KMS-11 (cell line): ENCODE data around the gene TMEM125.

Experiments
- H2AFZ ChIP-seq: fragments of 200-600 bp; sonication (generic); 2 replicates; pipeline ENCODE4 v1.6.1; 2016; ENCODE audit warnings: antibody characterized with exemption, mixed run types, low read depth
- H3K27ac ChIP-seq: fragments of 200-600 bp; sonication (generic); 2 replicates; pipeline ENCODE4 v1.6.1; 2016; ENCODE audit warnings: mild to moderate bottlenecking, mixed run types
- H3K27me3 ChIP-seq: fragments of 200-600 bp; sonication (generic); 2 replicates; pipeline ENCODE4 v1.6.1; 2017; ENCODE audit warnings: mild to moderate bottlenecking, low read depth, mixed run types, moderate library complexity; ENCODE audit not compliant: insufficient read depth
- H3K36me3 ChIP-seq: fragments of 200-600 bp; sonication (generic); 2 replicates; pipeline ENCODE4 v1.6.1; 2017; ENCODE audit warnings: mild to moderate bottlenecking, mixed run types; ENCODE audit not compliant: insufficient read depth
- H3K4me1 ChIP-seq: fragments of 200-600 bp; sonication (generic); 2 replicates; pipeline ENCODE4 v1.6.1; 2016; ENCODE audit warnings: mild to moderate bottlenecking, low read depth, mixed run types; ENCODE audit not compliant: poor library complexity, severe bottlenecking
- H3K4me2 ChIP-seq: fragments of 200-600 bp; sonication (generic); 2 replicates; pipeline ENCODE4 v1.7.0; 2016; ENCODE audit warnings: mild to moderate bottlenecking, mixed run types
- H3K4me3 ChIP-seq: fragments of 200-600 bp; sonication (generic); IDR thresholded peaks from 2 replicates; pipeline ENCODE4 v1.6.1; 2017; ENCODE audit warnings: low read depth, low read length, mixed read lengths; ENCODE audit not compliant: insufficient read depth
- H3K79me2 ChIP-seq: fragments of 200-600 bp; sonication (generic); 2 replicates; pipeline ENCODE4 v1.6.1; 2016; ENCODE audit warnings: low read depth, mixed run types; ENCODE audit not compliant: insufficient read depth
- H3K9ac ChIP-seq: fragments of 200-600 bp; sonication (generic); 2 replicates; pipeline ENCODE4 v1.6.1; 2016; ENCODE audit warnings: mild to moderate bottlenecking, mixed run types
- H4K20me1 ChIP-seq: fragments of 200-600 bp; sonication (generic); 2 replicates; pipeline ENCODE4 v1.6.1; 2016; ENCODE audit warnings: mild to moderate bottlenecking, mixed run types; ENCODE audit not compliant: insufficient read depth
- TF ChIP-seq, protein P1 (sequence below): fragments of 200-600 bp; sonication (generic); conservative IDR thresholded peaks from 2 replicates; pipeline ENCODE4 v1.6.1; 2017; ENCODE audit warnings: low read depth, mild to moderate bottlenecking, antibody characterized with exemption, low read length, moderate library complexity, mixed read lengths

TMEM125 gene

DNA sequence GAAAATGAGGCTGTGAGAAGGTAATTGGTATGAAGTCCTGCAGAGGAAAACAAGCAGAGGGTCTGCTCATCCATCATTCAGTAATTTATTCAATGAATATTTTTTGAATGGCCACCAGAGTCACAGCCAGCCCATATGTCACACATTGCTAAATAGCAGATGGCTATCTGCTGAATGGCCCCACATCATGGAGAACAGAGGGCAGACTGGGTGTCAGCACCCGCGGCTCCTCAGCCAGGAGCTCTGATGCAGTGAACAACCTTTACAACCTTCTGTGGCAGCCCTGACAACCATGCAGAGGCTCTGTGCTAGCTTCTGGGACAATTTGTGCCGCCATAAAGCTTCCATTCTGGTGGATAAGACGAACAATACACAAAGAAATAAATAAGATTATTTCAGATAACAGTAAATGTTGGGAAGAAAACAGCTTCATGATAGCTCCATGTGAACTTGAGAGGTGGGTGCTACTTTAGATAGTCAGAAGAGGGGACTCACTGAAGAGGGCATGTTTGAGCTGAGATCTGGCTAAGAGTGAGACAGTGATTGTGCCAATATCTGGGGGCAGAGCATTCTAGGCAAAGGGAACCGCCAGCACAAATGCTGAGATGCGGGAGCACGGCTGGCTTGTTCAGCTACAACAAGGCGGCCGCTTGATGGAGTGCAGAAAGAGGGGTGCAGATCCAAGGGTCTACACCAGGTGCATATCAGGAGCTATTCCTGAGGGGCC is 18.4 kb downstream of the TMEM125 start:
- H3K4me2 ChIP-seq, result no peak overlapping the region
- H3K79me2 ChIP-seq, result no peaks in the 10 kb centered on the region
- no peaks in the 10 kb centered on the region for H3K27me3 ChIP-seq
- H3K27ac ChIP-seq, result no peak overlapping the region
- no peaks in the 10 kb centered on the region for H3K4me1 ChIP-seq
- H3K9ac ChIP-seq, result no peak overlapping the region
- no peak overlapping the region for H3K4me3 ChIP-seq
- TF ChIP-seq, protein P1, sequence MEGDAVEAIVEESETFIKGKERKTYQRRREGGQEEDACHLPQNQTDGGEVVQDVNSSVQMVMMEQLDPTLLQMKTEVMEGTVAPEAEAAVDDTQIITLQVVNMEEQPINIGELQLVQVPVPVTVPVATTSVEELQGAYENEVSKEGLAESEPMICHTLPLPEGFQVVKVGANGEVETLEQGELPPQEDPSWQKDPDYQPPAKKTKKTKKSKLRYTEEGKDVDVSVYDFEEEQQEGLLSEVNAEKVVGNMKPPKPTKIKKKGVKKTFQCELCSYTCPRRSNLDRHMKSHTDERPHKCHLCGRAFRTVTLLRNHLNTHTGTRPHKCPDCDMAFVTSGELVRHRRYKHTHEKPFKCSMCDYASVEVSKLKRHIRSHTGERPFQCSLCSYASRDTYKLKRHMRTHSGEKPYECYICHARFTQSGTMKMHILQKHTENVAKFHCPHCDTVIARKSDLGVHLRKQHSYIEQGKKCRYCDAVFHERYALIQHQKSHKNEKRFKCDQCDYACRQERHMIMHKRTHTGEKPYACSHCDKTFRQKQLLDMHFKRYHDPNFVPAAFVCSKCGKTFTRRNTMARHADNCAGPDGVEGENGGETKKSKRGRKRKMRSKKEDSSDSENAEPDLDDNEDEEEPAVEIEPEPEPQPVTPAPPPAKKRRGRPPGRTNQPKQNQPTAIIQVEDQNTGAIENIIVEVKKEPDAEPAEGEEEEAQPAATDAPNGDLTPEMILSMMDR, result no peak
- no peak overlapping the region for H2AFZ ChIP-seq
- H4K20me1 ChIP-seq, result no peaks in the 10 kb centered on the region
- H3K36me3 ChIP-seq, result no peaks in the 10 kb centered on the region

DNA sequence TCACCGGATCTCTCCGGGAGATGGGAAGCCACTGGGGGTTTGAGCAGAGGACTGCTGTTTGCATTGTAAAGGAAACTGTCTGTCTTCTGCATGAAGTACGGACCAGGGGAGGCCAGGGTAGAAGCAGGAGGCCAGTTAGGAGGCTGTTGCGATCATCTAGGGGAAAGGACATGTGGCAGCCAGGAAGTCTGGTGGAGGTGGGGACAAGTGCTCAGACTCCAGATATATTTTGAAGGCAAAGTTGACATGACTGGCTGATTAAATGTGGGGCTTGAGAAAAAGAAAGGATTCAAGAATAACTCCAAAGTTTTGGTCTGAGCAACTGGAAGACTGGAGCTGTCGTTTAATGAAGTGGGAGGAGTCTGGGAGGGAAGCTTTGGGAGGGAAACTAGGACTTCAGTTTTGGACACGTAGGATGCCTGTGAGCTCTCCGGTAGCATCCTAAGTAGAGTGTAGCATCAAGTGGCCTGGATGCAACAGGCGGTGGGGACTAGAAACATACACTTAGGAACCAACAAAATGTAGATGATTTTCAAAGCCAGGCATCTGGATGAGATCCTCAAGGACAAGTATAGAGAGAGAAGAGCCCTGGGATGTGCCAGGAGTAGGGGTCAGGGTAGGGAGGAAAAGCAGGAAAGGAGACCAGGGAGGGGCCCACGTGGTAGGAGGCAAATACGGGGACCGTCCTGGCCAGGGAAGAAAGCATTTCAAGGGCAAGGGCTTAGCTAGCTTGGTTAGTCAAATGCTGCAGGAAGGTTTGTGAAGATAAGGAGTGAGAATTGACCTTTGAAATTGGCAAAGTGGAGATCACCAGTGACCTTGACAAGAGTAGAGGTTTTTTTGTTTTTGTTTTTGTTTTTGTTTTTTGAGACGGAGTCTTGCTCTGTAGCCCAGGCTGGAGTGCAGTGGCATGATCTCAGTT is 19.3 kb downstream of the TMEM125 start:
- no peak overlapping the region for H3K27ac ChIP-seq
- TF ChIP-seq, protein P1, result no peak
- H3K79me2 ChIP-seq, result no peaks in the 10 kb centered on the region
- H3K27me3 ChIP-seq, result no peaks in the 10 kb centered on the region
- H3K4me1 ChIP-seq, result no peaks in the 10 kb centered on the region
- H3K36me3 ChIP-seq, result no peaks in the 10 kb centered on the region
- H3K4me2 ChIP-seq, result no peak overlapping the region
- H2AFZ ChIP-seq, result no peak overlapping the region
- H3K9ac ChIP-seq, result no peak overlapping the region
- H3K4me3 ChIP-seq, result no peak overlapping the region
- H4K20me1 ChIP-seq, result no peaks in the 10 kb centered on the region

- Histone ChIP-seq H3K27ac (no peak overlapping the region), H3K36me3 (no peaks in the 10 kb centered on the region), H2AFZ (no peak overlapping the region), H3K79me2 (no peaks in the 10 kb centered on the region), H3K27me3 (no peaks in the 10 kb centered on the region), H3K4me2 (no peak overlapping the region), H3K4me1 (peaks cover 23% of the 10 kb centered on the region), H4K20me1 (no peaks in the 10 kb centered on the region), H3K4me3 (no peak overlapping the region), H3K9ac (no peak overlapping the region)
- TF ChIP-seq, protein P1, result no peak
Measured at GRCh38 chr1:43292216-43292615, 22.4 kb downstream of the TMEM125 start.

DNA sequence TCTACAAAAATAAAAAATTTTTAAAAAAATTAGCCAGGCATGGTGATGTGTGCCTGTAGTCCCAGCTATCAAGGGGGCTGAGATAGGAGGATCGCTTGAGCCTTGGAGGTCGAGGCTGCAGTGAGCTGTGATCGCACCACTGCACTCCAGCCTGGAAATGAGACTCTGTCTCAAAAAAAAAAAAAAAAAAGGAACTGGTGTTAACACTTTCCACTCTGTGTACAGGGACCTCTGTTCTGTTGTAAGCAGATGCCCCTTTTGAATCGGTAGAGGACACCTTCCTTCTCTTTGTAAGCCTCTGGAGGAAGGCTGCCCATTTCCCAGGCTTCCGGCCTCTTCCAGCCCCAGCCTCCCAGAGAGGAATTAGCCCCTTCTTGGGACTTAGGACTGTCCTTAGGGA is 22.9 kb downstream of the TMEM125 start:
- Histone ChIP-seq H3K27ac (no peak overlapping the region), H3K4me2 (no peak overlapping the region), H4K20me1 (no peaks in the 10 kb centered on the region), H2AFZ (no peak overlapping the region), H3K36me3 (no peaks in the 10 kb centered on the region), H3K27me3 (no peaks in the 10 kb centered on the region), H3K4me1 (peaks cover 23% of the 10 kb centered on the region), H3K4me3 (no peak overlapping the region), H3K9ac (no peak overlapping the region), H3K79me2 (no peaks in the 10 kb centered on the region)
- TF ChIP-seq, protein P1, result no peak
